Measurements from ENCODE around the gene IDH2. TPM values are rescaled to one million over a fixed set of nuclear protein-coding genes. Genes with fewer than 3 reads are reported as not detected.
A peak's percentile ranks its signal among the peaks of the same experiment; 100 is the strongest.

Gene IDH2
- total and polyA plus RNA-seq, 4 donors: 65.5 to 144 (median 126) TPM

GRCh38 chr15:90086868-90087268 lies 15.4 kb downstream of the IDH2 start:
- Histone ChIP-seq H3K4me1 (ENCODE audit: control insufficient read depth, insufficient read depth, low read length) (peaks cover 13% of the 10 kb centered on the region), H3K27me3 (ENCODE audit: control insufficient read depth, insufficient read depth, low read length) (no peaks in the 10 kb centered on the region), H3K27ac (ENCODE audit: low read depth, low read length) (no peak overlapping the region), H3K4me3 (ENCODE audit: low read depth, low read length) (no peak overlapping the region), H3K9me3 (ENCODE audit: control insufficient read depth, insufficient read depth, low read length) (no peaks in the 10 kb centered on the region), H3K36me3 (ENCODE audit: control insufficient read depth, insufficient read depth, low read length) (peaks cover 85% of the 10 kb centered on the region)
- WGBS (ENCODE audit: insufficient coverage): 90% methylated on average over 7 of the region's 7 CpGs
- peak in 1 of 6 donors; percentile 34 for DNase-seq (ENCODE audit: low read depth in 4 of 6, low spot score in 6 of 6)

- Histone ChIP-seq H3K36me3 (ENCODE audit: control insufficient read depth, insufficient read depth, low read length) (peaks cover 85% of the 10 kb centered on the region), H3K9me3 (ENCODE audit: control insufficient read depth, insufficient read depth, low read length) (no peaks in the 10 kb centered on the region), H3K4me3 (ENCODE audit: low read depth, low read length) (no peak overlapping the region), H3K4me1 (ENCODE audit: control insufficient read depth, insufficient read depth, low read length) (peaks cover 25% of the 10 kb centered on the region), H3K27ac (ENCODE audit: low read depth, low read length) (no peak overlapping the region), H3K27me3 (ENCODE audit: control insufficient read depth, insufficient read depth, low read length) (no peaks in the 10 kb centered on the region)
- DNase-seq (ENCODE audit: low read depth in 4 of 6, low spot score in 6 of 6): no peak
- 86% methylated on average over 1 of the region's 3 CpGs for WGBS (ENCODE audit: insufficient coverage)
Observed at GRCh38 chr15:90085565-90085964, 16.7 kb downstream of the IDH2 start.

DNA sequence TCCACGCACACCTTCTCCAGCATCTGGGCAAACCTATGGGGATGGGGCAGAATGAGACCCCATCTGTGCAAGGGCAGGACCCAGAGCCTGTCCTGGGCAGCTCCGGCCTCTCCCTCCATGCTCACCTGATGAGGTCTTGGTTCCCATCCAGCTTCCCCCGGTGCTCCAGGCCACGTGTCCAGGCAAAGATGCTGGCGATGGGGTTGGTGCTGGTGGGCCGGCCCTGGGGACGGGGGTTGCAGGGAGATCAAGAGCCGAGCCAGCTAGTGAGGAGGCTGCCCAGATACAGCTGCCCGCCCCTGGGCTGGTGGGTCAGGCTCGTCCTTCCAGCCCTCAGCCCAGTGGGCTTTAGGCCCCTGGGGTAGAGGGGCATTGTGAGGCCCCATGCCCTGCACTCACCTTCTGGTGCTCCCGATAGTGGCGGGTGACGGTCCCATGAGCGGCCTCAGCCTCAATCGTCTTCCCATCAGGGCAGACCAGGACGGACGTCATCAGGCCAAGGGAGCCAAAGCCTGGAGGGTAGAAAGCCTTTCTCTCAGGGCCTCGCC lies 17.3 kb downstream of the IDH2 start:
- DNase-seq (ENCODE audit: low read depth in 4 of 6, low spot score in 6 of 6): no peak
- H3K27me3 ChIP-seq (ENCODE audit: control insufficient read depth, insufficient read depth, low read length): no peaks in the 10 kb centered on the region
- H3K4me1 ChIP-seq (ENCODE audit: control insufficient read depth, insufficient read depth, low read length): peaks cover 25% of the 10 kb centered on the region
- 88% methylated on average over 17 of the region's 18 CpGs for WGBS (ENCODE audit: insufficient coverage)
- H3K27ac ChIP-seq (ENCODE audit: low read depth, low read length): no peak overlapping the region
- no peak overlapping the region for H3K4me3 ChIP-seq (ENCODE audit: low read depth, low read length)
- peaks cover 85% of the 10 kb centered on the region for H3K36me3 ChIP-seq (ENCODE audit: control insufficient read depth, insufficient read depth, low read length)
- H3K9me3 ChIP-seq (ENCODE audit: control insufficient read depth, insufficient read depth, low read length): no peaks in the 10 kb centered on the region

DNA sequence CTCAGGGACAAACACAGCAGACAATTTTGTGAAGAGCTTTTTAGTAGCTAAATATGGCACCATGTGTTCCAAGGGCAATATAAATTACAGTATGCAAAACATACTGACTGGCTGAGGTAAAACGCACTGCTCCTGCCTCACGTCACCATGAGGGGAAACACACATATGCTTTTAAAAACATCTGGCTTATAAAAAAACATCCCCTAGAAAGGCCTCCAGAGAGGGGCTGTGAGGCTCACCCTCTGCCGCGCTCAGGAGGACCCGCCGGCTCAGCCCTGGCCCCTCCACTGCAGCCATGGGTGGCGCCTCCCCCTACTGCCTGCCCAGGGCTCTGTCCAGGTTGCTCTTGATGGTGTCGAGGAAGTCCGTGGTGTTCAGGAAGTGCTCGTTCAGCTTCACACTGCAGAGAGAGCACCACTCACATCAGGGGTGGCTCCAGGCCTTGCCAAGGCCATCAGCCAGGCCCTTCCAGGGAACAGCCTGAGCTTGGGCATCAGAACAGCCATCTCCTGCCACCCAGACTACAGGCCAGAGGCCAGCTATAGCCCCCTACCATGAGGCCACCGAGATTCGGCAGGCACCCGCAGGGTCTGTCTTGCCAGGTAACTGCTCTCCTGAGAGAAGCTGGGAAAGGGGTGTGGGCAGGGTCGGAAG lies 18.2 kb downstream of the IDH2 start:
- Histone ChIP-seq H3K27me3 (ENCODE audit: control insufficient read depth, insufficient read depth, low read length) (no peaks in the 10 kb centered on the region), H3K27ac (ENCODE audit: low read depth, low read length) (no peak overlapping the region), H3K36me3 (ENCODE audit: control insufficient read depth, insufficient read depth, low read length) (peaks cover 85% of the 10 kb centered on the region), H3K4me1 (ENCODE audit: control insufficient read depth, insufficient read depth, low read length) (peaks cover 25% of the 10 kb centered on the region), H3K4me3 (ENCODE audit: low read depth, low read length) (no peak overlapping the region), H3K9me3 (ENCODE audit: control insufficient read depth, insufficient read depth, low read length) (no peaks in the 10 kb centered on the region)
- DNase-seq (ENCODE audit: low read depth in 4 of 6, low spot score in 6 of 6): no peak
- 87% methylated on average over 9 of the region's 14 CpGs for WGBS (ENCODE audit: insufficient coverage)

DNA sequence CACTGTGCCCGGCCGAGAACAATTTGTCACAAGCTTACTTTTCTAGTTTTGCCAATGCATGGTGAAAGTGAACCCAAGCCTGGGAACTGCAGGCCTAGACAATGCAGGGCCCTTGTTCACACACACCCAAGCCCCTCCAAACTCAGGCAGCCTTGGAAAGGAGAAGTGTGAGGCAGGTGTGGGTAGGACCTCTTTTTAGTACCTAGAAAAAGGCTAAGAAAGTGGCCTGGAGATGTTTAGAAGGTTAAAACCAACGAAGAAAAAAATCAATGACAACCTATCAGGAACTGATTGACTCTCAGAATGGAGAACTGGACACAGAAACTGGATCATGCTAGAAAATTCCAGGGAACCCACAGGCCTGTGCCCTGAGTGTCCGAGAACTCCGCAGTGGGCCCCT lies 18.8 kb downstream of the IDH2 start:
- Histone ChIP-seq H3K36me3 (ENCODE audit: control insufficient read depth, insufficient read depth, low read length) (peaks cover 85% of the 10 kb centered on the region), H3K27me3 (ENCODE audit: control insufficient read depth, insufficient read depth, low read length) (no peaks in the 10 kb centered on the region), H3K4me3 (ENCODE audit: low read depth, low read length) (no peak overlapping the region), H3K27ac (ENCODE audit: low read depth, low read length) (no peak overlapping the region), H3K9me3 (ENCODE audit: control insufficient read depth, insufficient read depth, low read length) (no peaks in the 10 kb centered on the region), H3K4me1 (ENCODE audit: control insufficient read depth, insufficient read depth, low read length) (peaks cover 25% of the 10 kb centered on the region)
- WGBS (ENCODE audit: insufficient coverage): 93% methylated on average over 5 of the region's 5 CpGs
- DNase-seq (ENCODE audit: low read depth in 4 of 6, low spot score in 6 of 6): no peak

DNA sequence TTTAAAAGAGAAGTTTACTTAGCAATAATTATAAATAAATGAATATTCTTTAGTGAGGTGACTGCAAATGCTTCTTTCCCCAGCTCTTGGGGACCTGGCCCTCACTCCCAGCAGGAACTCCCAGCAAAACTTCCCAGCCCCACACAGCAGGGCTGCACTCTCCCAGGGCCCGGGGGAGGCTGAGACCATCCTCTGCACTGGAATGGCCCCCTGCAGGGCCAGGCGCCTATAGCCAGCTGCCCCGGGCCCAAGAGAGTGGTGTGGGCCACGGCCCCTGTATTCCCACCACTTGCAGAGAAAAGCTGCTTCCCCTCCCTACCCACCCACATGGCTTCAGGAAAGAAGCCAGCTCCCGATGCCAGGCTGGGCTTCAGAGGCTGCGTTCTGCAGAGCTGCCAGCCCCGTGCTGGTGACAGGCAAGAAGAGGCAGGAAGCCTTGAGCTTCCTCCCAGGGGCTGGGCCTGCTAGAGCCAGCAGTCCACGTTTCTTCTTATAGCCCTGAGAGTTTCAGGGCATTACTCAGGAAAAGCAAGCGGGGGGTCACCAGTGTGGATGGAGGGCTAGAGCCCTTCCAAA lies 20.0 kb downstream of the IDH2 start:
- DNase-seq (ENCODE audit: low read depth in 4 of 6, low spot score in 6 of 6): peak in 3 of 6 donors; percentile 33 to 90 (median 54)
- Histone ChIP-seq H3K36me3 (ENCODE audit: control insufficient read depth, insufficient read depth, low read length) (peaks cover 77% of the 10 kb centered on the region), H3K27ac (ENCODE audit: low read depth, low read length) (peak overlapping the region; percentile 29), H3K4me1 (ENCODE audit: control insufficient read depth, insufficient read depth, low read length) (peaks cover 25% of the 10 kb centered on the region), H3K9me3 (ENCODE audit: control insufficient read depth, insufficient read depth, low read length) (no peaks in the 10 kb centered on the region), H3K4me3 (ENCODE audit: low read depth, low read length) (no peak overlapping the region), H3K27me3 (ENCODE audit: control insufficient read depth, insufficient read depth, low read length) (no peaks in the 10 kb centered on the region)
- 13% methylated on average over 7 of the region's 9 CpGs for WGBS (ENCODE audit: insufficient coverage)

- Histone ChIP-seq H3K27me3 (ENCODE audit: control insufficient read depth, insufficient read depth, low read length) (no peaks in the 10 kb centered on the region), H3K36me3 (ENCODE audit: control insufficient read depth, insufficient read depth, low read length) (peaks cover 74% of the 10 kb centered on the region), H3K27ac (ENCODE audit: low read depth, low read length) (peak overlapping the region; percentile 38), H3K9me3 (ENCODE audit: control insufficient read depth, insufficient read depth, low read length) (no peaks in the 10 kb centered on the region), H3K4me3 (ENCODE audit: low read depth, low read length) (no peak overlapping the region), H3K4me1 (ENCODE audit: control insufficient read depth, insufficient read depth, low read length) (peaks cover 25% of the 10 kb centered on the region)
- WGBS (ENCODE audit: insufficient coverage): 80% methylated on average over 4 of the region's 11 CpGs
- DNase-seq (ENCODE audit: low read depth in 4 of 6, low spot score in 6 of 6): no peak
Observed at GRCh38 chr15:90080818-90081393, 21.4 kb downstream of the IDH2 start.

- Histone ChIP-seq H3K27ac (ENCODE audit: low read depth, low read length) (no peak overlapping the region), H3K9me3 (ENCODE audit: control insufficient read depth, insufficient read depth, low read length) (no peaks in the 10 kb centered on the region), H3K4me3 (ENCODE audit: low read depth, low read length) (no peak overlapping the region), H3K36me3 (ENCODE audit: control insufficient read depth, insufficient read depth, low read length) (peaks cover 71% of the 10 kb centered on the region), H3K27me3 (ENCODE audit: control insufficient read depth, insufficient read depth, low read length) (no peaks in the 10 kb centered on the region), H3K4me1 (ENCODE audit: control insufficient read depth, insufficient read depth, low read length) (peaks cover 25% of the 10 kb centered on the region)
- WGBS (ENCODE audit: insufficient coverage): 77% methylated on average over 7 of the region's 9 CpGs
- no peak for DNase-seq (ENCODE audit: low read depth in 4 of 6, low spot score in 6 of 6)
Observed at GRCh38 chr15:90080458-90080755, 21.9 kb downstream of the IDH2 start.

DNA sequence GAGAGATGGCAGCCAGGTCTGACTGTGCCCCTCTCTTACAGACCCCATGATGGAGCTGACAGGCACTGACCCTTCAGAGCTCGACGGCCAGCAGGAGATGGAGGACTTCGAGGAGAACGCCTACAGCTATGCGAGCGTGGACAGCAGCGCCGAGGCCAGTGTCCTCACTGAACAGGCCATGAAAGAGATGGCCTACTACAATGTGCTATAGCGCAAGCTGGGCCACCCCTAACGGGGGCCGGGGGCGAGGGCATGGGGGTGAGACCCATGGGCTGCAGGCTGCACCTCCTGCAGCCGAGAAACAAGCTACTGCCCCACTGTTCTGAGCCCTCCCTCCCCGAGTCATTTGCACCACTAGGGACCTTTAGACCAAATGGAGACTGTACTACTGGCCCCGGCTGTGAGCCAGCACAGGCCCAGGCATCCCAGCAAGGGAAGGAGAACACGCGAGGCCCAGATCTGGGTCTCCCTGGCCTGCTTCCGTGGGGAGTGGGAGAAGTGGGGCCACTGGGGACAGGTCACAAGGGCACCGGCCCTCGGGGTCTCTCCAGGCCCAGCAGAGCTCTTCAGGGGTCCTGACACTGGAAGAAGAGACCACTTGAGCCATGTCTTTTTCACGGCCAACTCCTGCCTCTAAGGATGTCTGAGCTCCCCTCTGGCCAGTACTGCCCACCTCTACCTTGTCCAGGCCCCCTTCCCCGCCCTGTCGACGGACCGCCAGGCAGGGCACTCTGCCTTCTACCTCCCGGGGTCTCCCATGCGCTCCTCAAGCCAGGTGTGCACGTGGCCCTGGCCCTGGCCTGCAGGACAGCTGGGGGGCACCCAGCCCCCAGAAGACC lies 22.4 kb downstream of the IDH2 start:
- DNase-seq (ENCODE audit: low read depth in 4 of 6, low spot score in 6 of 6): no peak
- Histone ChIP-seq H3K27ac (ENCODE audit: low read depth, low read length) (no peak overlapping the region), H3K36me3 (ENCODE audit: control insufficient read depth, insufficient read depth, low read length) (peaks cover 69% of the 10 kb centered on the region), H3K4me3 (ENCODE audit: low read depth, low read length) (no peak overlapping the region), H3K9me3 (ENCODE audit: control insufficient read depth, insufficient read depth, low read length) (no peaks in the 10 kb centered on the region), H3K4me1 (ENCODE audit: control insufficient read depth, insufficient read depth, low read length) (peaks cover 25% of the 10 kb centered on the region), H3K27me3 (ENCODE audit: control insufficient read depth, insufficient read depth, low read length) (no peaks in the 10 kb centered on the region)
- 91% methylated on average over 27 of the region's 28 CpGs for WGBS (ENCODE audit: insufficient coverage)

Data from spinal cord (tissue), 10 donors.